ENCODE data around the gene TGM2. TPM values are rescaled to one million over a fixed set of nuclear protein-coding genes. Genes with fewer than 3 reads are reported as not detected.

Gene TGM2
- total and polyA plus RNA-seq, 9 of the 15 experiments (the other 6 are each of a cell fraction or from before 2014, with no cell fraction given): 5.5 to 78.5 (median 37.6) TPM

GRCh38 chr20:38134427-38135270, 30.4 kb downstream of the TGM2 start (continued):
- TF ChIP-seq TOE1 (IDR thresholded peaks at IDR 0.05; ENCODE audit: borderline replicate concordance) (no peak), TOE1 (CRISPR knock-in tag; IDR thresholded peaks at IDR 0.05; ENCODE audit: borderline replicate concordance, low read depth) (no peak), ZNF830 (CRISPR knock-in tag; IDR thresholded peaks at IDR 0.05) (no peak), ZNF239 (CRISPR knock-in tag; IDR thresholded peaks at IDR 0.05) (no peak), FOSL1 (tag; conservative IDR thresholded peaks at IDR 0.05) (no peak), RAD21 (CRISPR knock-in tag; conservative IDR thresholded peaks at IDR 0.05 in 1 of 2, IDR thresholded peaks at IDR 0.05 in 1 of 2) (no peak), ZBTB26 (CRISPR knock-in tag; IDR thresholded peaks at IDR 0.05) (no peak), ELF1 (tag; IDR thresholded peaks at IDR 0.05) (0 out of 2 replicates have a peak, but pooled peaks have one; percentile 46)
